ENCODE data around the gene PTPRN2.

The PTPRN2 gene

GRCh38 chr7:157615101-157615817 is 972.4 kb downstream of the PTPRN2 start:
- no peak for DNase-seq (ENCODE audit: low spot score)

- no peak for DNase-seq (ENCODE audit: low spot score)
These were observed 973.1 kb downstream of the PTPRN2 start for GRCh38 chr7:157614457-157615020.

- DNase-seq (ENCODE audit: low spot score): no peak
These were observed 973.9 kb downstream of the PTPRN2 start for GRCh38 chr7:157613575-157614322.

DNA sequence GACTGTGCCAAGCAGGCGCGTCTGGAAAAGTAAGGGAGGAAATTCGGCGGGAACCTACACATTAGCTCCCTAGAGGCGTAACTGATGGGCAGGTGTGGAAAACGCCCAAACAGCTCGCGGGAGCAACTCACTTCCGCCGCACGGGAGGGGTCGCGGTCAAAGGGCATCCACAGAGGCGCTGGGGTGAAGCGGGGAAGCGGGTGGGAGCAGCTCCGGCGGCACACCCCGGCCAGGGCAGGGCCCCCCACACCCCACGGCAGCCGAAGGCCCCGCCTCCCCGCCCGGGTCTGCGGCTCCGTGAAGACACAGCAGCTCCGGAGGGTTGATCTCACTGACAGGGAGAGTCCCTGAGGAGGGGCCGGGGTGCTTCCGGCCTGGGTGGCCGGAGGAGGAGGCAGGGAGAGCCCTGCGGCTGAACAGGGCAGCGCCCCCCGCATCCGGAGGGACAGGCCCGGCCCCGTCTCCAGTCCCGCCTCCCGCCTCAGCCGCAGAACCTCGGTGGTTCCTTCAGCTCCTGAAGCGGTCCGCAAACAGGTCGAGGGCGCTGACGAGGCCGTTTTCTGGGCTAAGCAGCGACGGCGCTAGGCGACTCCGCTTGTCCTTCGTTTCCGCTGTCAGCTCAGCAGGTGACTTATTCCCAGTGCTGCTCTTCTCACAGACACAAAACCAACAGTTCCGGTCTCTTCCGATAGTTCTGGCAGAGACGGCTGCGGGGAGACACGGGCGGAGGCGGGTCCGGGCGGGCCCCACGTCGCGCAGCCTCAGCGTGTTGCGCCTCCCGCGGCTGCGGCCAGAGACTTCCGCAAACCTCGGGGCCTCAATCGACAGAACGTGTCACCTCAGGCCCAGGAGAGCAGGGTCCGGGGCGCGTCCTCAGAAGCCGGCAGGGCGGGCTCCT is 974.7 kb downstream of the PTPRN2 start:
- DNase-seq (ENCODE audit: low spot score): no peak

- no peak for DNase-seq (ENCODE audit: low spot score)
These were observed 975.5 kb downstream of the PTPRN2 start for GRCh38 chr7:157612009-157612663.

DNA sequence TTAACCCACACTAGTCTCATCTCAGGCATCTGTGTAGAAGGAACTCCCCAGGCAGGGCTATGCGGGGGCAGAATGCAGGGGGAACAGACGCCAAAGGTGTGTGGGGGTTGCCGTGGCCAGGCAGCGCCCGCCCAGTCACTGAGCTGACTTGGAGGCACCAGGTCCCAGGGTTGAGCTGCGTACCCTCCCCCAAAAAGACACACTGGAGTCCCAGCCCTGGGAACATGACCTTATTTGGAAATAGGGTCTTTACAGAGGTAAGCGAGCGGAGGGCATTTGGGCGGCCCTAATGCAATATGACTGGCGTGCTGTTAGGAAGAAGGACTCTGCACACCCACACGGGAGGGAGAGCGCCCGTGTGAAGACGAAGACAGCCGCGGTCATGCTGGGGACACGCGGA is 976.3 kb downstream of the PTPRN2 start:
- DNase-seq (ENCODE audit: low spot score): no peak

DNA sequence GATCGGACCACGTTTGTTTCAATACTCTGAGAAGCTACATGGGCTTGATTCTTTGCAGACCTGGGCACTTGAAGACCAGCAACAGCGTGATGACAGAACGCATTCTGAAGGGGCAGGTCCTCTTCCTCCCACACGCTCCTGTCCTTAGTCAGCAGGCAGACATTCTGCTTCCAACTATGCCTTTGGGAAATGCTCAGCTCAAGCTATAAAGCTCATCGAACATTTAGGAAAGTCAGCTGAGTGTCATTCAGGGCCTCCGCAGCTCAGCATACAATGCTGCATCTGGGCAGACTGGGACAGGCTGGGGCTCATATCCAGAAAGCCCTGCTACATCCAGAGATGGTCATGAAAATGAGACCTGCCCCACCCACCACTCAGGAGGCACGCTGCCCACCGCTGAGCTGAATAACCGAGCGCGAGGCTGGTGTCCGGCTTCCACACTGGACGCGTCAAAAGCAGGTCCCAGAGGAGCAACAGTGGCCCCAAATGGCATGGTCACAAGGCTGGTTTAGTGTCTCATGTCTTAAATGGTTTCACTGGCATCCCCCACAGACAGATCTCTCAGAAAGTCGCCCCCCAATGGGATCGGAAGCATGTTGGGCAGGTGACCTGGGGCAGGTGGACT is 976.8 kb downstream of the PTPRN2 start:
- DNase-seq (ENCODE audit: low spot score): no peak

DNA sequence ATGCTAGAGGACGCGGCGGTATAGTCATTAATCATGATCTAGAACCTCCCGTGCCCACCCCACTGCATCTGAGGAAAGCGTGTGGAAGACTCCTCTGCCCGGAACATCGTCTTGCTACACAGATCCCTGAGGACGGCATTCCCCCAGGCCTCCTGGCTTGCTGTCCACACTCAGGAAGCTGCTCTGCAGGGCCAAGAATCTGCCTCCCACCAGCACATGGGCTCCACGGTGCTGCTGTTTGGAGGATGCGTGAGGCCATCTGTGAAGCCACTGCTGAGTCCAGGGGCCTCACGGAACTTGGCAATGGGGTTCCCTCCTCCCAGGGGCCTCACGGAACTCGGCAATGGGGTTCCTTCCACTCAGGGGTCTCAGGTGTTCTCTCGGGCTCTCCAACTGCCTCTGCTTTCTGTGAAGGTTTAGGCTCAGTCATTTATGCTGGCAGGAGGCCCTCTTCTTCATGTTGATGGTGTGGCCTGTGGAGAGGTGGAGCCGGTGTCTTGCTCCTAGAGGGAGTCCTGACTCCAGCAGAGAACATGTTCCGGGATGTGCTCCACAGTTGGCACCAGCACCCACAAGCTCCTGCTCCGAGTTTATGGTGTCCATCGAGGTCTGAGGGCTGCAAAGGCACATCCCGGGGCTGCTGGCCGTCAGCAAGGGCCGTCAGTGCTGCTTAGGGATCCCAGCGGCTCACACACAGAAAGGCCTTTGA is 977.5 kb downstream of the PTPRN2 start:
- no peak for DNase-seq (ENCODE audit: low spot score)

DNA sequence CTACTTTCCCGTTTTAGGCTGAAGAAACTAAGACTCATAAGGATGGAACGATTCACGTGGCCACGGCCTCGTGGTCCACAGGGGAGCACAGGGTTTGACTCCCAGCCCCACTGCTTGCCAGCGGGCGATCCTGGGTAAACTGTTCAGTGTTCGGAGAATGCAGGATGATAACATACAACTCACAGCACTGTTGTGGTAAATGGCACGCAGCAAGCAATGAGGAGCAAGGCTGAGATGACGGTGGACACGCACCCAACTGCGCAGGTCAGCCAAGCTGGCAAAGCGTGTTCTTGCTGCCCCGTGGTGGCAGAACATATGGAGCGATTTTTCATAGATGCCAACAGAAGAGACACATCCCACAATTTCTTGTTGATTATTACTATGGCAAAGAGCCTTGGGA is 978.1 kb downstream of the PTPRN2 start:
- DNase-seq (ENCODE audit: low spot score): no peak

- no peak for DNase-seq (ENCODE audit: low spot score)
These were observed 980.4 kb downstream of the PTPRN2 start for GRCh38 chr7:157607218-157607617.

DNA sequence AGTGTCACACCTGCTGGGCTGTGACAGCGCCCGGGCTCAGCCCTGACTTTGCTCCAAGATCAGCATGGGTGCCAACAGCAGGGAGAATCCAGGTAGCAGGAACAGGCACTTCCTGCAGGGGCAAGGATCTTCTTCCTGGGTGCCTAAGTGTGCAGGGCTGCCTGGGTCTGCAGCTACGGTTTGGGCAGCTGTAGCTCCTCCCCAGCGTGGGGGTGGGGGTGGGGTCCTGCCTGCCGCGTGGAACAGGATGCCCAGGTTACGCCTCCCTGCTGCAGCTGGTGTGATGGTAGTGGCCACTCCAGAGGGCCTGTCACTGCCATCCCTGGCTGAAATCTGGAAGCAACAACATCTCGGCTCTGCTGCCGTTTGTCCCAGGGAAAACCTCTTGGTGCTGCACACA is 981.5 kb downstream of the PTPRN2 start:
- no peak for DNase-seq (ENCODE audit: low spot score)

- no peak for DNase-seq (ENCODE audit: low spot score)
These were observed 982.0 kb downstream of the PTPRN2 start for GRCh38 chr7:157605638-157606037.

DNA sequence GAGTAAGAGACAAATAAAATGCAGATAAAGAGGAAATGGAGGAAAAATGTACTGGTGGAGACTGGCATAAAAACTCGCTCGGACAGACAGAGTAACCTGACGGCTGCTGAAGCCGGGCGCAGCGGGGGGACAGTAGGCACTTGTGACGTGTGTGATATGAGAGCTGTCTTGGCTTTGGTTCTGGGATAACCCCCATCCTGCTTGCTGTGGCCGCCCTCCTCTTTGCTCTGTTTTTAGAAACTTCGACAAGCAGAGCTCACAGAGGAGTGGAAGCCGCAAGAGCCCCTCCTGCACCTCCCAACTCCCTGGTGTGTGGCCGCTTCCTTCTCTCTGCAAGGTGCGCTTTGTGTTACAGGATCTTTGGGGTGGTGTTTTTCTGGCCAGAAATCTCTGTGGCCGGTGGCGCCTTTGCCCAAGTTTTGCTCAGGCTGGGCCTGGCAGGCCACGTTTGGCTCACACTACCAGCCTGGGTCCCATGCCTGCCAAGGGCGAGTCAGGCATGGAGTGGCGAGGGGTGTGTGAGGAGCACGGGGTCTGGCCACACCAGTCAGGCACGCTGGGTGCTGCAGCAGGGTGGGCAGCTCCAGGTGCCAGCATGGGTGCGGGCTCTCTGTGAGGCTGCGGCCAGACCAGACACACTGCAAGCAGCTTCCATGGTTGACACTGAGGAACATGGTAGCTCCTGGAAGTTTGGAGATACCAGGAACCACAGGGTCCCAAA is 982.8 kb downstream of the PTPRN2 start:
- no peak for DNase-seq (ENCODE audit: low spot score)

DNA sequence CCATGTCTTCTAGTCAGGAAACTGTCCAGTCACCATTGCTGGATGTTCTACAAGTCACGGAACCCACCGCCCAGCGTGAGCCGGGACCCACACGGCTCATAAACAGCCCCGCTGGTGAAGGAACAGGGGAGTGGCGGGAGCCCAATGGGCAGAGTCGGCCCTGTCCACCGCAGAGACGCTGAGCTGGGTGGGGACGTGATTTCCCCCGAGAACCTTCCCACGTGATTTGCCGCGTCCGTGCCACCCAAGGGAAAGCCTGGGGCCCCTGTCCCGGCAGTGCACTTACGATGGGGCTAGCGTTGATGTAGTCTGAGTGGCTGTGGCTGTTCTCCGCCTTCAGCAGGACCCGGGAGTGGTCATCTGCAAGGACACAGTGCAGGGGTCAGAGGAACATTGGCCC is 983.9 kb downstream of the PTPRN2 start:
- DNase-seq (ENCODE audit: low spot score): no peak

DNA sequence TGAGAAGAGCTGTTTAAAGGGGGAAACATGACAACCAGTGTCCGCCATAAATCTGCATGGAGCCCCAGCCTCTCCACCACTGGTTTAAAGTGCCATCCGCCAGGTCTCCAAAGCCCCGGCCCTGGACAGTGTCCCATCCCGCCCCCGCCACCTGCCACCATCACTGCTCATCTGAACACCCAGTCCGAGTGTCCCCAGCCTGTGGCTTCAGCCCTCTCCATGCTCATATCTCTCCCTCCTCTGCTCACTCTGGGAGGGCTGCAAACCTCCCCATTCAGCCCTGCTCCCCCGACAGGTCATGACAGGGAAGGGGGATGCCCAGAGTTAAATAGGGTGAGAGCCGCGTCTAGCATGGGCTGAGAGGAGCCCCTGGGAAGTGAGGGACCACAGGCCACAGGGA is 984.6 kb downstream of the PTPRN2 start:
- no peak for DNase-seq (ENCODE audit: low spot score)

- no peak for DNase-seq (ENCODE audit: low spot score)
These were observed 985.0 kb downstream of the PTPRN2 start for GRCh38 chr7:157602581-157602980.

GRCh38 chr7:157602156-157602555 is 985.5 kb downstream of the PTPRN2 start:
- DNase-seq (ENCODE audit: low spot score): no peak

GRCh38 chr7:157601530-157601929 is 986.1 kb downstream of the PTPRN2 start:
- DNase-seq (ENCODE audit: low spot score): no peak

- DNase-seq (ENCODE audit: low spot score): no peak
These were observed 988.1 kb downstream of the PTPRN2 start for GRCh38 chr7:157599491-157599890.

DNA sequence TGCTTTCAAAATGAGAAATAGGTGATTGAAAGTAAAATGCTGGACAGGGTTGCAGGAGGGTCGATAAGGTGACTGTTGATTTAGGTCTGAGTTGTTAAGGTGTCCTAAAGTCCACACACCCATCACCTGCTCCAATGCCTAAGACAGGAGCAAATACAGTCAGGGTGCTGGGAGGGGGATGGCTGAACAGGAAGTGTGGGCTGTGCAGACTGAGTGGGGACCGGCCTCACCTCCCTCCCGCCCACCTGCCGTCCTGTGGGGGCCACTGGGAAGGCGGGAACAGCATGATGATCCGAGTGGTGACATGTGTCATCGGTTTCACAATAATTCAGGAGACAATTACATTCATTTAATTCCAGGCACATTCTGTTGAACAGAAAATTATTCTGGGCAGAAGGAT is 990.1 kb downstream of the PTPRN2 start:
- DNase-seq (ENCODE audit: low spot score): no peak
